HG03378 (cell line): ENCODE measurements around the gene LRRC8C.
"Not testable (repeated sequence)": the region's sequence is repeated elsewhere in the genome, so short reads cannot be mapped to it uniquely, and the experiment has no call there.

Source experiments
- ATAC-seq: cut with Tn5 transposase; IDR thresholded peaks from one replicate; pipeline ENCODE4 v1.9.1; 2021; ENCODE audit warnings: mild to moderate bottlenecking, moderate library complexity; ENCODE audit not compliant: unreplicated experiment

The LRRC8C gene

GRCh38 chr1:89607586-89608318 is 25.2 kb upstream of the LRRC8C start:
- ATAC-seq: no peak

GRCh38 chr1:89608319-89608983 is 24.5 kb upstream of the LRRC8C start:
- no peak for ATAC-seq

GRCh38 chr1:89608984-89609725 is 23.8 kb upstream of the LRRC8C start:
- ATAC-seq: no peak

GRCh38 chr1:89609781-89610456 is 23.0 kb upstream of the LRRC8C start:
- ATAC-seq: no peak

- ATAC-seq: no peak
Observed at GRCh38 chr1:89610457-89611011, 22.4 kb upstream of the LRRC8C start.

- peak; percentile 98 for ATAC-seq
Observed at GRCh38 chr1:89611721-89612120, 21.2 kb upstream of the LRRC8C start.

- no peak for ATAC-seq
Observed at GRCh38 chr1:89613928-89614327, 19.0 kb upstream of the LRRC8C start.

- no peak for ATAC-seq
Observed at GRCh38 chr1:89615676-89616598, 17.0 kb upstream of the LRRC8C start.

- ATAC-seq: no peak
Observed at GRCh38 chr1:89616844-89617627, 15.9 kb upstream of the LRRC8C start.

- no peak for ATAC-seq
Observed at GRCh38 chr1:89620664-89621063, 12.3 kb upstream of the LRRC8C start.

- no peak for ATAC-seq
Observed at GRCh38 chr1:89622895-89623294, 10.0 kb upstream of the LRRC8C start.

GRCh38 chr1:89624314-89624713 is 8.6 kb upstream of the LRRC8C start:
- ATAC-seq: no peak

GRCh38 chr1:89624715-89625323 is 8.1 kb upstream of the LRRC8C start:
- no peak for ATAC-seq

GRCh38 chr1:89627596-89627962 is 5.3 kb upstream of the LRRC8C start:
- no peak for ATAC-seq

GRCh38 chr1:89629146-89629545 is 3.8 kb upstream of the LRRC8C start:
- ATAC-seq: no peak

- ATAC-seq: not testable (repeated sequence)
Observed at GRCh38 chr1:89629600-89629999, 3.3 kb upstream of the LRRC8C start.

GRCh38 chr1:89630048-89630447 is 2.9 kb upstream of the LRRC8C start:
- no peak for ATAC-seq

GRCh38 chr1:89631816-89632656 is 884 bp upstream of the LRRC8C start:
- no peak for ATAC-seq
